Measurements from ENCODE around the gene MAP4K4.
"Not testable (repeated sequence)": the region's sequence is repeated elsewhere in the genome, so short reads cannot be mapped to it uniquely, and the experiment has no call there.

Gene MAP4K4

DNA sequence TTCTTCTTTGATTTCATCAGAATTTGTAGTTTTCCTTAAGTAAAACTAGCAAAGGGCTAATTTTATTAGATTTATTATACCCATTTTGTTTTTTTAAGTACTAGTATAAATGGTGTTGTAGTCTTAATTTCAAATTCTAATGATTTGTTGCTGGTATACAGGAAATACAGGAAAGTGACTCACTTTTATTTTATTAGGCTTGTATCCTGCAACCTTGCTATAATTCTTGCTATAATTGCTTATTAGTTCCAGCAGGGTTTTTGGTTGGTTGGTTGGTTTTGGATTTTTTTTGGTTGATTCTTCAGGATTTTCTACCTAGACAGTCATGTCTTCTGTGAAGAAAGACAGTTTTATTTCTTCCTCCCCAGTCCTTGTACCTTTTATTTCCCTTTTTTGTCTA lies 183.6 kb downstream of the MAP4K4 start:
- no peak for DNase-seq

DNA sequence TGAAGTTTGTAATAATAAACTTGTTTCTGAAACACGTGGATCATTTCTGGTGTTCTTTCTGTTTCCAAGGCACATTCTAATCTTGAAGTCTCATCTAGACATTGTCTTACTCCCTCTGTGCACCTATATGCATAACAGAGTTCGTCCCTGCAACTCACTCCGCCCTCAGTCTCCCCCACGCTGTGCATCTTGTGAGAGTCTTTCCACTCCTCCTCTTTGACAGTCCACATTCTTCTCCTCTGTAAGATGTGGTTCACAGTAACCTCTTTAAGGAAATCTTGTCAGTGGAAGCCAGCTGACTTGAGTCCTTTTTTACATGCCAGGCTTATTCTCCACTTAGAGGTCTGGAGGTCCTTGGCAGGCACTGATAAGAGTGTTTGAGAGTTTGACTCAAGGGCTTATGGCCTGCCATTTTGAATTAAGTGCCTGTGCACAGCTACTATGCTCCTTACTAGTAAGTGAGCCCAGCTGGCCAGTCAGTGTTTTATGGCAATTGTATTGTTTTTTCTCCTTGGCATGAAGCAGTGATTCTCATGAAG lies 185.3 kb downstream of the MAP4K4 start:
- no peak for DNase-seq

DNA sequence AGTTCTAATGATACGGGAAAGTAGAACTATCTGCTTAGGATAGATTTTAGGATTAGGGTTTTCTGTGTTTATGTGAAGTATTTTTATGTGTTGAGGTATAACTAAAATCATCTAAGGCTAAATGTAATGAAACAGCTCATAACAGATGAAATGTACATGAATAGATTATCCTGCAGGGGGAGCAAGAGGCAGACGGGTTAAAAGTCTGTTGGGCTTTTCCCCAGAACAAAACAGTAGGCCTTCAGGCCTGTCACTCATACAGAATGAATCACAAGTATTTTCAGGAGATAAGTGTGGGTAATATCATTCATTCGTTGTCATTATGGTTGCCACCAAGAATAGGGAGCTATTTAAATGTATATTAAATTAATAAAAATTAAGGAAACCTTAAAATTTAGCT lies 186.4 kb downstream of the MAP4K4 start:
- peak; percentile 62 to 90 for DNase-seq

DNA sequence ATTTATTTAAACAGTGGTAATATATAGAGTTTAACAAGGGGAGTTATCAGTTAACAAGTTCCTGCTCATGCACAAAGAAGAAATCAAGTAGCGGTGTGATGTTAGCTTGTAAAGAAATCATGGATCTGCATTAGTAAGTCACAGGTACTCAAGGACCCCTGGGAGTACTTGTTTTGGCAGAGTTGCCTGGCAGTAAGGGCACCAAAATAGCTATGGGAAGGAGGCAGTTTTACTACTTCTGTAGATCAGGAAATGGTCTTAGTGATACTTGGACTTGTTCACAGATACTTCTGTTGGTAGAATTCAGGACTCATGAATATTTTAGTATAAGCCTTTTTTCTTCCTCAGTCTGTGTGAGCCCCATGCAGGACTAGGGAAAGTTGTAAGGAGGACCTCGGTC lies 186.9 kb downstream of the MAP4K4 start:
- DNase-seq: no peak

DNA sequence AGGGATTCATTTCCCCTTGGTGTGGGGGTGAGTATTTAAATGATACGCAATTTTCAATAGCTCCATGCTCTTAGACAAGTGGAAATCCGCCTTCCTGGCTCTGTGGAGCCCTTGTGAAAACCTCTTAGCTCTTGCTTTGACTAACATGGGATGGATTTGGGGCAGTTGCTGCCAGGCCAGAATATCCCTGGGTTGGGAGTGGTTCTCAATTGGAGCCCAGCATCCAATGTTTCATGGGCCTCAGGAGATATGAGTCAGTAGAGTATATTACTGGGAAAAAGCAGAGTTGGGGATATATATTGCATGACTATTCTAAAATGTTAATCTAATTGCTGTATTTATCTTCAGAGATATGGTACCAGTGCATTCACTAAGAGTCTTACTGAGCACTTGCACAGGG lies 189.8 kb downstream of the MAP4K4 start:
- DNase-seq: no peak

DNA sequence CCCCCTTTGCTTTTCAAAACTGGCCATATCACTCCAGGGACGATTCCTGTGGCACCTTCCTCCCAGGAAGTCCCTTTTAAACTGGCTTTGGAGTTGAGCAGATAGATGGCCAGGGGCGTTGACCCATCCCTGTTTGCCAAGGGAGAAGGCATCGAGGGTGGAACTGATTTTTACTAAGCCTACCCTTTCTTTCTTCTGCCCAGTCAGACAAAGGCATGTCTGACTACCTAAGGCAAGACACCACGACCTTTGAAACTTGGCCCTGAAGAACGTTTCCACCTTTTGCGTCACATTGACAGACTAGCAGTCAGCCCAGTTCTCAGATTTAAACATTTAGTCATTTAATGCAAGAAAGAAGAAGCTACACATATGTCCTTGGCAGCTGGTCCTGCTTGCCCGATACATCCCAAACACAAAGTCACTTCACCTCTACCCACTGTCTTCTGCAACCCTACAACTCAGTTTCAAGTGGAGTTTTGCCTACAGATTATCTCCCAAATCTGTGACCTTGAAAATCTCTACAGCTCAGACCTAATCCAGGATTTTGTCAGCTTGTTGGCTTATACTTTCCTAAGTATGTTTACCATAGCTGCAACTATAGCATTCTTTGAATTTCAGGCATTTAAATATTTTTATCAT lies 192.1 kb downstream of the MAP4K4 start:
- DNase-seq: no peak

DNA sequence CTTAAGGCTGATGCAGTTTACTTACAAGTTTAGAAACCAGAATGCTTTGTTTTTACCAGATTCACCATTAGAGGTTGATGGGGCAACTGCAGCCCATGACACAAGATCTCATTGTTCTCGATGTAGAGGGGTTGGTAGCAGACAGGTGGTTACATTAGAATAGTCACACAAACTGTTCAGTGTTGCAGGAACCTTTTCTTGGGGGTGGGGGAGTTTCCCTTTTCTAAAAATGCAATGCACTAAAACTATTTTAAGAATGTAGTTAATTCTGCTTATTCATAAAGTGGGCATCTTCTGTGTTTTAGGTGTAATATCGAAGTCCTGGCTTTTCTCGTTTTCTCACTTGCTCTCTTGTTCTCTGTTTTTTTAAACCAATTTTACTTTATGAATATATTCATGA lies 194.9 kb downstream of the MAP4K4 start:
- no peak for DNase-seq

DNA sequence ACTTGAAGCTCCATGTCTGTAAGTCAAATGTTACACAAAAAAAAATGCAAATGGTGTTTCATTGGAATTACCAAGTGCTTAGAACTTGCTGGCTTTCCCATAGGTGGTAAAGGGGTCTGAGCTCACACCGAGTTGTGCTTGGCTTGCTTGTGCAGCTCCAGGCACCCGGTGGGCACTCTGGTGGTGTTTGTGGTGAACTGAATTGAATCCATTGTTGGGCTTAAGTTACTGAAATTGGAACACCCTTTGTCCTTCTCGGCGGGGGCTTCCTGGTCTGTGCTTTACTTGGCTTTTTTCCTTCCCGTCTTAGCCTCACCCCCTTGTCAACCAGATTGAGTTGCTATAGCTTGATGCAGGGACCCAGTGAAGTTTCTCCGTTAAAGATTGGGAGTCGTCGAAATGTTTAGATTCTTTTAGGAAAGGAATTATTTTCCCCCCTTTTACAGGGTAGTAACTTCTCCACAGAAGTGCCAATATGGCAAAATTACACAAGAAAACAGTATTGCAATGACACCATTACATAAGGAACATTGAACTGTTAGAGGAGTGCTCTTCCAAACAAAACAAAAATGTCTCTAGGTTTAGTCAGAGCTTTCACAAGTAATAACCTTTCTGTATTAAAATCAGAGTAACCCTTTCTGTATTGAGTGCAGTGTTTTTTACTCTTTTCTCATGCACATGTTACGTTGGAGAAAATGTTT lies 196.3 kb downstream of the MAP4K4 start:
- no peak for DNase-seq

DNA sequence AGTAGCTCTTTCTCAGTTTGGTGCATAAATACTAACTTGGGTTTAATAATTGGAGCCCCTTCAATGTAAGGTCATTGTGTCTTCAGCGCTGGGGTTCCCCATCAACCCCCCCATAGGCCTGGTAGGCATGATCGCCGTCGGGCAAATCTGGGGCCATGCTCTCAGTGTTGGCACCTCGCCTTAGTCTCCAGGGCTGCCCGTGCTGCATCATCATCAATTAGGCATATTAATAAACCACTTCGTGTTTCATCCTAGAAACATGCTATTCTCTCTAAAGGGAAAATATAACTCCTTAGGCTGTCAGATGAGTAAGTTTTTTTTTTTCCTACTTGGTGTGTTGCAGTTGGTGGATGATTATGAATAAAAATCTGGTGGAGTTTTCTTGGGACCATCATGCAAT lies 197.5 kb downstream of the MAP4K4 start:
- DNase-seq: no peak

DNA sequence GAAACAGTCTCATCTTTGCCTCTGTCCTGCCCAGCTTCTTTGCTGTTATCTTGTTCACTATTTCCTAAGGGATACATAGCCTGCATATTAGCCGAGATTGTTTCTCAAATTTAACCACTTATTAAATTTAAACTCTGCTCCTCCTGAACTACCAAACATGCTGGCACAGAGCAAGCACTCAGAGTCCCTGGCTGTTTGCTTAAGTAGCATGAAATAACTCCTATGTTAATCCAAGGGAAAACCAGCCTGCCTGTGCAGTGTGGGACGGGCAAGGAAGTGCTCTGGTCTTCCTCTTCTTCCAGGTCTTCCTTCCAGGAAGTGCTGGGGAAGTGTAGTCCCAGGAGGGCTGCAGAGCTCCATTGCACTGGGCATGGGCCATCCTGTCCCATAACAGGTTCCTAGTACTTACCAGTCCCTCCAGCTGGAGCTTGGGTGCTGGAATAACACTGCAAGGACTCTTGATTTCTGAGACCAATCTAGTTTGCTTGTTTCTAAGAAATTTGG lies 198.4 kb downstream of the MAP4K4 start:
- DNase-seq: no peak

DNA sequence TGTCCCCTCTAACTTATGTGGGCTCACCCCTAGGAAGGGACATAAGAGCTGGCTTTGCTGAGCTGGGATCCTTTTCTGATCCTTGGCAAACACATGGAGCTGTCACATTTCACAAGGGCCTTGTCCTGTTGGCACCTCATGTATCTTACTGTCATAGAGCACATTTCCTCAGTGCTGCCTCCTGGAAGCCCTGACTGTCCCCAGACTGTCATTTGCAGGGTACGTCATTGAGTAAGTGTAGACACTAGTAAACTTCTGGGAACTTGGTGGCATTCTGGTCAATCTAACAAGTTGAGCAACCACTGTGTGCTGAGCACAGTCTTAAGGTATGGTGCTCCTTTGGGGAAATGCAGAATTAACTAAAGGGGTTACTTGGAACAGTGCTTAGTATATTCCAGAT lies 199.8 kb downstream of the MAP4K4 start:
- no peak for DNase-seq

DNA sequence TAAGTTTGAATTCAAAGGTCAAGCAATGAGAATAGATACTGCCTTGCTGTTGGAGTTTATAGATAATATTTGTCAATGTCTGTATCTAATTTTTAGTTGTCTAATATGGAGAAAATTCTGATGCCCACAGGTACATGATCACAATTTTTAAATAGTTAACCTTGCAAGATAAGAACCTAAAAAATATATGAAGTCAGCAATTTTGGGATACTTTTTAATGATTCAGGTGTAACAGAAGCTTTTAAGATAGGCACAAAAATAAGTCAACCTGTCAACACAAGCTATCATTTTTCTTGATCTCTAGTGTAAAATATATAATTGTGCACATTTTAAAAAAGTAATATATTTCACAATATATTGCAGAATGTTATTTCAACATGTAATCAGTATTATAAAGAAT lies 201.8 kb downstream of the MAP4K4 start:
- no peak for DNase-seq

DNA sequence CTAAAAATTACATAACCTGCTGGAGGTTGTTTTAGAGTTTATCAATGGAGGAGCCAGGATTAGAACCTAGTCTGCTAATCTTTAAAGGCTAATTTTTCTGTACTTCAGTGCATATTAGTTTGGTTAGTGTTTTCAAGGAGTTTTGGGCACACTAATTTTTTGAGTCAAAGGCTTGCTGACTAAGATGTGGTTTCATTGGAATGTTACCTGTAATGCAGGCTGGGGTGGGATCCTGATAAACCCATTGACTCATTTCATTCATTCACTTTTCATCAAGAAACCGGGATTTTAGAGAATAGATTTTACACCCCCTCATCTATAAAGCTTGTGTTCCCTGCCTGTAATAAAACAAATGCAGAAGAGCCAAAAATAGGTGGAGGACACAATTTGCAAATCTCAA lies 202.4 kb downstream of the MAP4K4 start:
- DNase-seq: no peak

DNA sequence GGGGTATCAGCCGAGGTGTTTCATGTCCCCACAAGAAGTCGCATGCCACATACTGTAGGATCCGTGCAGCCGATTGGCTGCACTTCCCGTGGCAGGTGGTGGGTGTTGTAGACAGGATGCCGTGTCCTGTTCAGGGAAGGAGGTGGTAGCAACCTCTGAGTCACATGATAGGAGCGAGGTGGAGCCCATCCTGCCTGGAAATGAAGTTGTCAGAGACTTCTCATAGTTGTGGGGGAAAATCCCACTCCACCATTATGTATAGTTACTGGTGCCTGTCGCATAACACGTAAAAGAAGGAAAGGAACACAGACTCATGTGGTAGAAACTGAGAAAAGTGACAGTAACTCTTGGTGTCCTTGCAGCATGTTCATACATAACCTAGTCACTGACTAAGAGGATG lies 202.9 kb downstream of the MAP4K4 start:
- DNase-seq: no peak

DNA sequence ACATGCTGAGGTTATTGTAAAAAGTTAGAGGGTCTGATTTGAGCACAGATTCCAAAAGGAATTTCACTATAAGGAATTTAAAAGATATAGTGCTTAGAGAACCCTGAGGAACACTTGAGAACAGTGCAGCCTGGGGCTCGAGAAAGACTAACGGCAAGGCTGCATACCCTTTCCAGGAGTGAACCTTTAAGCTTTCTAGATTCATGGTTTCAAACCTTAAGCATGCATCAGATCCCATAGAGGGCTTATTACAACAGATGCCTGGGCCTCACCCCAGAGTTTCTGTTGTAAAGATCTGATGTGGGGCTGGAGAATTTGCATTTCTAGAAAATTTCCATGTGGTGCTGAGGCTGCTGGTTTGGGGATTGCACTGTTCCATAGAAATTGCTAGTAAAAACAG lies 203.7 kb downstream of the MAP4K4 start:
- DNase-seq: no peak

DNA sequence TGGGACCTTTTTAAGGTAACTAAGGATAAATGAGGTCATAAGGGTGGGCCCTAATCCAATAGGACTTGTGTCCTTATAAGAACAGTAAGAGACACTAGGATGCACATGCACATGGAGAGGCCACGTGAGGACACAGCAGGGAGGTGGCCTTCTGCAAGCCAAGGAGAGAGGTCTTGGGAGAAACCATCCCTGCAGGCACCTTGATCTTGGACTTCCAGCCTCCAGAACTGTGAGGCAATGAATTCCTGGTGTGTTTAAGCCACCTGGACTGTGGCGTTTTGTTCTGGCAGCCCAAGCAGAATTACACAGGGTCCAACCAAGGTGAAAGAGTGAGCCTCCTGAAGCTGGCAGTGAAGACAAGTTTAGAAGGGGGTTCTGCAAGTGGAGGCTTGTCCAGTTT lies 204.7 kb downstream of the MAP4K4 start:
- DNase-seq: no peak

DNA sequence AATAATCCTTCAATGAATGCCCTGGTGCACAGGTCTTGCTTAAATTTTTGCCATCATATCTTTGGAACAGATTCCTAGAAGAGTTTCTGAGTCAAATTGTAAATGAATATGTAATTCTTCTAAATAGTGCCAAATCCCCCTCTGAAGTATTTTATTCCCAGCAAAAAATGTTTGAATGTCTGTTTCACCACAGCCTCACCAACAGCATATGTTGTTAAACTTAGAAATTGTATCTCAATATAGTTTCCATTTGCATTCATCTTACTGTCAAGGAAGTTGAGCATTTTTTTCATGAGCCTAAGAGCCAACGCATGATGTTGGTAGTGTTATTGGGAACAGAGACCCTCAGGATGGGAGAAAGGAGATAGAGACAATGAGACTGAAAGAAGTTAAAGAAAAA lies 207.4 kb downstream of the MAP4K4 start:
- DNase-seq: no peak

DNA sequence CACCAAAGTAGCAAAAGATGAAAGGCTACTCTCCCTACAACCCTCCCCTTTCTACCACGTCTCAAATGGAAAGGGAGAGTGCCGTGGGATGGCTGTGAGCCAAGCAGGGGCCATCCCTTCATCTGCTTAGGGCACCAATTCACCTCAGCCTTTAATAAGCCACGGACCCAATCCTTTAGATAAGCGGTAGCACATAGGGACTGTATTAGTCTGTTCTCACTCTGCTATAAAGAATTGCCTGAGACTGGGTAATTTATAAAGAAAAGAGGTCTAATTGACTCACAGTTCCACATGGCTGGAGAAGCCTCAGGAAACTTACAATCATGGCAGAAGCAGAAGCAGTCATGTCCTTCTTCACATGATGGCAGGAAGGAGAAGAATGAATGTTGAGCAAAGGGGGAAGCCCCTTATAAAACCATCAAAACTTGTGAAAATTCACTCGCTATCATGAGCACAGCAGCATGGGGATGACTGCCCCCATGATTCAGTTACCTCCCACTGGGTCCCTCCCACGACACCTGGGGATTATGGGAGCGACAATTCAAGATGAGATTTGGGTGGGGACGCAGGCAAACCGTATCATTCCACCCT lies 208.3 kb downstream of the MAP4K4 start:
- DNase-seq: no peak

DNA sequence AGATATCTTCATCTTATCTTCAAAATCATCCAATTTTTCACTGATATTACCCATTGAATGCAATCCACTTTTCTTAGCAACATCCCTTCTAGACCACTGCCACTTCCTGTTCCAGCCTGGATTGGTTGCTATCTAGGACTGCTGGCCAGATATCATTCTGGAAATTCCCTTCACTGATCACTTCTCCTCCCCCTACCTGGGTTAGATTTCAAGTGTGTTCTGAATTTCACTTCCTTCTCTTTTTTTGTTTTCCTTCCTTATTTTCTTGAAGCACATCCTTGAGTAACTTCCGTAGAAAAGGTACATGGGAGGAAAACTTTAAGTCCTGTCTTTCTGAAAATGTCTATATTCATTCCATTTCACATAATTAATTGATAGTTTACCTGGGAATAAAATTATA lies 212.3 kb downstream of the MAP4K4 start:
- DNase-seq: peak; percentile 18 to 31

DNA sequence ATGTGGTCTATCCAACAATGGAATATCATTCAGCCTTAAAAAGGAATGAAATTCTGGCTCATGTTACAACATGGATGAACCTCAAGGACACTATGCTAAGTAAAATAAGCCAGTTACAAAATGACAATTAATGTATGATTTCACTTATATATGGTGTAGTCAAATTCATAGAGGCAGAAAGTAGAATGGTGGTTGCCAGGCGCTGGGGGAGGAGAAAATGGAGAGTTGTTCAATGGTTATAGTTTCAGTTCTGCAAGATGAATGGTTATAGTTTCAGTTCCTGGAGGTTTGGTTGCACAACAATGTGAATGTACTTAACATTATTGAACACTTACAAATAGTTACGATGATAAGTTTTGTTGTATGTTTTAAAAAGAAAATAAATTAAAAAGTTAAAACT lies 215.0 kb downstream of the MAP4K4 start:
- peak; percentile 80 to 84 for DNase-seq

DNA sequence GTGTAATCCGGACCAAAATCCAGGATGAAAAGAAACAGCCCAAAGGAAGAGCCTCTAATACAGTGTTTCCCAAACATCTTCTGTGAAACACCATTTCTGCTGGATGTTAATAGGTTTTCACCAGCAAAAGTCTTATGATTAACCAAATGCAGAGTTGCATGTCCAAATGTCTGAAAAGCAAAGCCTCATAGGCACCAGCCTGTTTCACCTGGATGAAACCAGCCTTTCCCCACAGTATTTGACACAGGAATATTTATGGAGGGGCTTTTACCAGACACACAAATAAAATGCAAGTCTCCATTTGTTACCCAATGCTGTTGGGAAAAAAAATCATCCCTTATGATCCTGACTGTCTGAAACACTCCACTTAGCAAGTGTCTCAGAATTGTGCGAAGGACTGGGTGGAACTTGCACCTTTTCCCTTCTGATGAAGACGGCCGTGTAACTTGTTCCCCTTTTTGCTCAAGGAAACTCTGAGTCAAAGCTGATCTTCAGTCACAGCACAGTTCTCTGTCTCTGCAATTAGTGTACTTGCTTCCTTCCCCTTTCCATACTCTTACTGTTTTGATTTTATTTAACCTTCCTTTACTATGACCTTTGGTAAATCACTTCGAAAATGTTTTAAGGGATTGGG lies 223.9 kb downstream of the MAP4K4 start:
- peak; percentile 79 to 83 for DNase-seq

DNA sequence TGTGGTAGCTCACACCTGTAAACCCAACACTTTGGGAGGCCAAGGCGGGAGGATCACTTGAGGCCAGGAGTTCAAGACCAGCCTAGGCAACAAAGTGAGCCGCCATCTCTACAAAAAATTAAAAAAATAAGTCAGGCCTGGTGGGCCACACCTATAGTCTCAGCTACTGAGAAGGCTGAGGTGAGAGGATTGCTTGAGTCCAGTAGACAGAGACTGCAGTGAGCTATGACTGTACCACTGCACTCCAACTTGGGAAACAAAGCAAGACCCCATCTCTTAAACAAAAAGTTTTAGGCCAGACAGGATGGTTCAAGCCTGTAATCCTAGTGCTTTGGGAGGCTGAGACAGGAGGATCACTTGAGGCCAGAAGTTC lies 224.4 kb downstream of the MAP4K4 start:
- no peak for DNase-seq

DNA sequence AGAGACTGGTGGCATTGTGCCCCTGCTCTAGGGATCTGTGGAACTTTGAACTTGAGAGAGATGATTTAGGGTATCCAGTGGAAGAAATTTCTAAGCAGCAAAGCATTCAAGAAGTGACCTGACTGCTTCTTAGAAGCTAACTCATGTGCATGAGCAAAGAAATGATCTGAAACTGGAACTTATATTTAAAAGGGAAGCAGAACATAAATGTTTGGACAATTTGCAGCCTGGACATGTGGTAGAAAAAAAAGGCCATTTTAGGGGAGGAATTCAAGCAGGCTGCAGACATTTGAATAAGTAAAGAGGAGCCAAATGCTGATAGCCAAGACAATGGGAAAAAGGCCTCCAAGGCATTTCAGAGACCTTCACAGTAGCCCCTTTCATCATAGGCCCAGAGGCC lies 226.8 kb downstream of the MAP4K4 start:
- DNase-seq: not testable (repeated sequence)

DNA sequence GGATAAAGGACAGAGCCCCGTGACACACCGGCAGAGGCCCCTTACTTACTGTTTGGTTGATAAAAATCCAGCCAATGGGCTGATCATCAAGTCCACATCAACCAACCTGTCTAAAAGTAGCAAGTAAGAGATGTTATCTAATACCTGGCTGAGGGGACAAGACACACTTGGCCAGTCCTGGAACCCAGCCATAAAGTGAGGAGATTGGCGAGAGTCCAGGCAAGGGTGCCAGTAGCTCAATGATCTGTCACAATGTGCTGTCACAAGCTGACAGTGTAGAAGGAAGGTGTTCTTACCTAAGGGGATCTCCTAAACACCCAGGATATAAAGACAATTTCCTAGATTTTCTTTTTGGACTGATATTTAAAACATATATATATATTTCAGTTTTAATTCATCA lies 232.5 kb downstream of the MAP4K4 start:
- DNase-seq: no peak

Measured in inflammatory macrophage treated with lipopolysaccharide for 1 hour (primary cell).